ENCODE data around the gene ZNF148.

Gene ZNF148

DNA sequence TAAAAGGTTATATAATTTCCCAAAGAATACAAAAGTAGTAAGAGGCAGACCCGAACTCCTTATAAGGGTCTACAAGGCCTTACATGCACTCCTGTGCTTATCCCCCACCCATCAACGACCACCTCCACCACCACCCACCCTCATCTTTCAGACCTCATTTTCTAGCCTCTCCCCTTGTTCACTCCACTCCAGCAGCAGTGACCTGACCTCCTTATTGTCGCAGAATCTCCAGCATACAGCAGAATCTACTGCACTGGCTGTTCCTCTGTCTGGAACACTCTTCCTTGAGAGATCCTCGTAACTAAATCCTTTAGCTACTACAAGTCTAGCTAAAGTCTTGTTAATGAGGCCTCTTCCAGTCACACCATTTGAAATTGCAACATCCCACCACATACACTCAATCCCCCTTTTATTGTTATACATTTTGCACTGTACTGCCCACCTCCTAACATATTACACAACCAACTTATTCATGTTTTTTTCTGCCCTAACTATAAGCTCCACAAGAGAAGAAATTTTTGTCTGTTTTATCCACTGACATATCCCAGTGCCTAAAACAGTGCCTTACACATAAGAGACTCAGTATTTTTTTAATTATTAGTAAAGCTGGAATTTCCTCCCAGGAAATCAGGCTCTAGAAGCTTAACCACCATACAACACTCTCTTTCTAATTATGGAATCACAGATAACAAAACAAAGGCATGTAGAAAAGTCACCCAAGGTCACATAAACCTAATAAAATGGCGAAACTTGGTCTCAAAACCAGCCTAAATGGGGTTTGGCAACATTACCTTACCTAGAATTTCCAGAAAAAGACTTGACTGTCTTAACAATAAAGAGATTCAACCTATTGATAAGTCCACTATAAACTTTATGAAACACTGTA is 40.2 kb downstream of the ZNF148 start:
- DNase-seq (ENCODE audit: low read depth in 1 of 2, low spot score in 1 of 2) = no peak

- DNase-seq (ENCODE audit: low read depth in 1 of 2, low spot score in 1 of 2) = no peak
These were observed 42.6 kb downstream of the ZNF148 start for GRCh38 chr3:125332504-125332903.

DNA sequence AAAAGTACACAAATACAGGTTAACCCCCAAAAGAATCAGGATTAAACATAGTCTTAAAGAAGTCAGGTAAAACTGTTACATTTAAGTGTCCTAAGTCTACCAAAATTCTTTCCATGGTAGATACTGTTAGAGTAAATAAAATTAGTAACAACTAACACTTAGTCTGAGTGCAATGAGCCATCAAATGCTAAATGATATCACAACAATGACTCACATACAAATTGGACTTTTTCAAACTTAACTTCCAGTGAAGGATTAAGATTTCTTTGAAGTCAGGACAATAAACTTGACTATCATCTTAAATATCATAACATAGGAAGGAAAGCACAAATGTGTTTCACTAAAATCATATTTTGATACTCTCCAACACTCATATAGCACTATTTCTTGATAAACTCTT is 43.9 kb downstream of the ZNF148 start:
- DNase-seq (ENCODE audit: low read depth in 1 of 2, low spot score in 1 of 2) = no peak

DNA sequence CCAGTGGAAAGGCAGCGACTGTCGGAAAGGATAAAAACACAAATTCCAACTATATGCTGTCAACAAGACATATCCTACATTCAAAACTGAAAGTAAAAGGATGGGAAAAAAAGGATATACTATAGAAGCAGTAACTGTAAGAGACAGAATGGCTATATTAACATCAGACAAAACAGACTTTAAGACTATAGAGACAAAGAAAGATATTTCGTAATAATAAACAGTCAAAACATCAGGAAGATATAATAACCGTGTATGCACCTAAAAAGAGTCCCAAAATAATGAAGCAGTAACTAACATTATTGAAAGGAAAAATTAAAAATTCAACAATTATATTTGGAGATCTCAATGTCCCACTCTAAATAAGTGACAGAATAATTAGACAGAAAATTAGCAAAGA is 48.2 kb downstream of the ZNF148 start:
- DNase-seq (ENCODE audit: low read depth in 1 of 2, low spot score in 1 of 2) = no peak

GRCh38 chr3:125325746-125326145 is 49.4 kb downstream of the ZNF148 start:
- no peak for DNase-seq (ENCODE audit: low read depth in 1 of 2, low spot score in 1 of 2)

GRCh38 chr3:125324341-125324740 is 50.8 kb downstream of the ZNF148 start:
- DNase-seq (ENCODE audit: low read depth in 1 of 2, low spot score in 1 of 2) = no peak

DNA sequence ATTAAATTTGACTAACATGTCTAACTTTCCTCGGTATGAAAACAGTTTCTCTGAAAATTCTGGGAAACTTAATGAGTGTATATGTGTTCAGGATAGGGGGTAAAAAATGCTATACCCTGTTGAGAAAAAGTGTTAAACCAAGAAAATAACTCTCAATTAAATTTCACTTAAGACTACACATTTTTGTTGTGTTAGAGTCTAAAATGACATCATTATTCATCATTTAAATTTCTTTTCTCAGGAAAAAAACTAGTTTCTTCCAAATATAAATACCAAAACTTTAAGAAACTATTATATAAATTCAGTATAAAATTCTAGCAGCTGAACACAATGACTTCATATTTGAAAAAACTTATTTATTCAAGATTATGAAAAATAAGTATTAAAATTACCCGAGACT is 52.2 kb downstream of the ZNF148 start:
- no peak for DNase-seq (ENCODE audit: low read depth in 1 of 2, low spot score in 1 of 2)

- DNase-seq (ENCODE audit: low read depth in 1 of 2, low spot score in 1 of 2) = no peak
These were observed 53.0 kb downstream of the ZNF148 start for GRCh38 chr3:125322166-125322565.

GRCh38 chr3:125319765-125320164 is 55.4 kb downstream of the ZNF148 start:
- no peak for DNase-seq (ENCODE audit: low read depth in 1 of 2, low spot score in 1 of 2)

DNA sequence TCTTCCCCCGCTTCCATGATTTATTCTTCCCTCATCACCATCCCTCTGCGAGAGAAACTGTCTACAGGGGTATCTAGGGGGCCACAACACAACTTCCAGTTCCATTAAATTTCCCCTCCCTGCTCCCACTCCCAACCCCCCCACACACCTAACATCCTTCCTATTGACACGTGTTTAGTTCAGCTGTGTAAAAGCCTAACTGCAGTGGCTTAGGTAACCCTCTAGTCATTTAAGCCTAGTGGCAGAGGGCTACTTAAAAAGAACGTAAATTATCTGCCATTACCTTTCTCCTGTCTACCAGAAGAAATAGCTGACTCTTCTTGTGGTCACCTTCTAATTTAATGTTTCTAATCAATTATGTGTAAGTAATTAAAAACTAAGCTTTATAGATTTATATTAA is 56.3 kb downstream of the ZNF148 start:
- DNase-seq (ENCODE audit: low read depth in 1 of 2, low spot score in 1 of 2) = no peak

DNA sequence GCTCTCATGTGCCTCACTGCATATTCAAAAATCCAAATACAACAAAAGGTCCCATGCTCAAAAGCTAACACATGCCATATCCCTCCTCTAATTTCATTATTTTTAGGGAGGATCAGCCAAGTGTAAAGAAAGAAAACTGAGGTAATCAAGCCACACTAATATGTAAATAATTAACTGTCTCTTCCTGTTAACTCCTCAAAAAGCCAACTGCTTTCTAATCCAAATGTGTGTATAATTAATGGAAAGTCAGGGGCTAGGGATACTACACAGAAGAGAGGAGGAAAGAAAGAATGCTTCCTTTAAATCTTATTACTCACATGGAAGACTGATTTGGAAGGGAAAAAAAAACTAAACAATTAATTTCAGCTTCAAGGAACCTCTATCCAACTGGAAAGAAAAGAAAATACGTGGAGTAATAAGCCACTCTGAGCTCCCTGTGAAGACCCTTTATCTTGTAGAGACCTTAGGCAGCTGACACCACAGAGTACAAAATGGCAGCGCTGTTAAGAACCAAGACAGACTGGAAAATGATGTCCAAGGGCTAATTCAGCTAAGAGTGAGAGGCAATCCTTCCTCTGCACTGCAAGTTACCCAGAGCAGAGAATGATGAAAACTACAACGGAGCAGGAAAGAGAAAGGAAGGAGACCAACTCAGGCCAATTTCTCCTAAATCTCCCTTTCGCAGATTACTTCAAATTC is 56.8 kb downstream of the ZNF148 start:
- DNase-seq (ENCODE audit: low read depth in 1 of 2, low spot score in 1 of 2) = no peak

DNA sequence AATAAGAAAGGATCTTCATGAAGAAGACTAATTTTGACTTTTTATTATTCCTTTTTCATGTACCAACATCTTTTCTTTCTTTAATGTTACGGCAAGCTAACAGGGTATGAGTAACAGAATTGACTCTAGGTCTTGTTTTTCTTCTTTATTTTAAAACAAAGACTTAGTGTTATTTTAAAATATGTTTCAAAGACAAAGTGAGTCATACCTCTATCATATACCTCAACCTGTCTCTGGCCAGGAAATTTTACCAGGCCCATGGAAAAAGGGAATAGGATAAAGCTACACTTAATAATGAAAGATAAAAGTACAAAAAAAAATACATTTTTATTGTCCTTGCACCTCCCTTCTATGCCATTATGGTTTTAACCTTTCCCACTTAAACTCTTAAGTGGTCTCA is 57.4 kb downstream of the ZNF148 start:
- DNase-seq (ENCODE audit: low read depth in 1 of 2, low spot score in 1 of 2) = no peak

DNA sequence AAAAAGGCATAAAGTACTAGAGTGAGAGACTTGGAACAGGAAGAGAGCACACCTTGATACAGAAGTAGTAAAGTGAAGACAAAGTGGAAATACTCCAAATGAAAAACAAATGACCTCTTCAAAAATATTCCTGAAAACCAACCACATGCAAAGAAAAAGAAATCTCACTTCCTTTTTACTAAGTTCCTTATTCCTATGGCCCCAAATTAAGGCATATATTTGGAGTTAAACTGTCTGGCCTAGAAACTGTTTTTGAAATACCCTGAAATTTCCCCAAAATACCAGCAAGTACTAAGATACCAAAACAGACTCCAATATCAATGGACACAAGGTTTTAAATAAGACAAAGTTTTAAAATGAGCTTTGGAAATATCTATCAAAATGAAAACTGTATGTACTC is 58.2 kb downstream of the ZNF148 start:
- no peak for DNase-seq (ENCODE audit: low read depth in 1 of 2, low spot score in 1 of 2)

DNA sequence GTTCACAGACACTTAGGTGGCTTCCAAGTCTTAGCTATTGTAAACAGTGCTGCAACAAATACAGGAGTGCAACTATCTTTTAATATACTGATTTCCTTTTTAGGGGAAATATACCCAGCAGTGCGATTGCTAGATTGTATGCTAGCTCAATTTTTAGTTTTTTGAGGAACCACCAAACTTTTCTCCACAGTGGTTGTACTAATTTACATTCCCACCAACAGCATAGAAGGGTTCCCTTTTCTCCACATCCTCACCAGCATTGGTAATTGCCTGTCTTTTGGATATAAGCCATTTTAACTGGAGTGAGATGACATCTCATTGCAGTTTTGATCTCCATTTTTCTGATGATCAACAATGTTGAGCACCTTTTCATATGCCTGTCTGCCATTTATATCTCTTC is 58.9 kb downstream of the ZNF148 start:
- no peak for DNase-seq (ENCODE audit: low read depth in 1 of 2, low spot score in 1 of 2)

- no peak for DNase-seq (ENCODE audit: low read depth in 1 of 2, low spot score in 1 of 2)
These were observed 62.0 kb downstream of the ZNF148 start for GRCh38 chr3:125313060-125313635.

GRCh38 chr3:125310623-125311081 is 64.5 kb downstream of the ZNF148 start:
- peak in 1 of 2 donors; percentile 13 for DNase-seq (ENCODE audit: low read depth in 1 of 2, low spot score in 1 of 2)

DNA sequence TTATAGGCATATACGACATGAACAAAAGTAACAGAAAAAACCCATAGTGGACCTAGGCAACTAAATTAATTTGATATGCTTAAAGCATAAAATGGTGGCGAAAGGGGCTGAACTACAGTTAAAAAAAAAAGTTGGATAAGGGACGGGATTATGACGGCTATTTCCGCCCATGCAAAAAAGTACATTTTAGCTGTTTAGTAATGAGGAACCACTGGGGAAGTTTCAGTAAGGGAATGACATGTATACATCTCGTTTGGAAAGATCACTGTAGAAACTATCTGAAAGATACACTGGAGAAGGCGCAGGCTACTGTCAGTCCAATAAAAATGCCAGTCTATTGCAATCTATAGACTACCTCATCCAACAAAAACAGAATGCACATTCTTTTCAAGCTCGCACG is 65.6 kb downstream of the ZNF148 start:
- no peak for DNase-seq (ENCODE audit: low read depth in 1 of 2, low spot score in 1 of 2)

GRCh38 chr3:125306620-125307019 is 68.5 kb downstream of the ZNF148 start:
- no peak for DNase-seq (ENCODE audit: low read depth in 1 of 2, low spot score in 1 of 2)

DNA sequence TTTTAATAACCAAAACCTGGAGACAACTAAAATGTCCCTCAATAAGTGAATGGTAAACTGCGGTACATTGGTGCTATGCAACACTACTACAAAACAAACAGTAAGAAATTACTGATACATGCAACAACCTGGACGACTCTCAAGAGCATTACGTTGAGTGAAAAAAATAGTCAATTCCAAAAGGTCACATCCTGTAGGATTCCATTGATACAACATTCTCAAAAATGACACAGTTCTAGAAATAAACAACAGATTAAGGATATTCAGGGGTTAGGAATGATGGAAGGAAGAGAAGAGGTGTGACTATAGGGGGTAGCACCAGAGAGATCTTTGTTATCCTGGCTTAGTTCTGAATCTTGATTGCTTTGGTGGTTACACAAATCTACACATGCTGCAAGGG is 72.2 kb downstream of the ZNF148 start:
- no peak for DNase-seq (ENCODE audit: low read depth in 1 of 2, low spot score in 1 of 2)

GRCh38 chr3:125300416-125300815 is 74.7 kb downstream of the ZNF148 start:
- no peak for DNase-seq (ENCODE audit: low read depth in 1 of 2, low spot score in 1 of 2)

DNA sequence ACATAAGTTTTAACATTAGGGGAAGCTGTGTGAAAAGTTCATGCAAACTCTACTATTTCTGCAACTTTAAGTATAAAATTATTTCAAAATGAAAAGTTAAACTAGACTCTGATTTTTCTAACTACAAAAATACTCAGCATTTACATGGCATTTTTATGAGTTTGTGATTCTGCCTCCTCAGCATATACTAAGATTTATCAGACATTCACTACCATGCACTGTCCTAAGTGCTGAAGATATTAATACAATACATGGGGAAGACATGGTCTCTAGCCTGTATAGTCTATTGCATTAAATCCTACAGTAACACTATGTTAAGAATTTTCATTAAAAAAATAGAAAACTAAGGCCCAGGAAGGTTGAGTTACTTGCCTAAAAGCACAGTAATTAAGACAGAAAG is 80.7 kb downstream of the ZNF148 start:
- DNase-seq (ENCODE audit: low read depth in 1 of 2, low spot score in 1 of 2) = no peak

DNA sequence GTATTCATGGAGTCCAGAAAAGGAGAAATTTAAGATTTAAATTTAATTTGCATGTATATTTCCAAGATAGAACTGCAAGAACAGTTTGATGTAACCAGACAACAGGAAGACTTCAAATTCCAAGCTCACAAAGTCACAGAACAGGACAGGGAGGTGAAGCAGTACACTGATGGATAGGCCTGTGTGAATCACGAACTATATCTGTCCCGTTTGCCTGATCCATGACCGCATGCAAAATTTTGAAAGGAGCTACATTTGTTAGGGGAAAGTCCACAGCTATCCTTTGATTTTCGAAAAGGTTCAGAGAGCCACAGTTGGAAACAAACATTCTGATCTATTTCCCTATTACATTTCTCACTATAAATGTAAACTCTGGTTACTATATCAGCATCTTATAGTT is 83.1 kb downstream of the ZNF148 start:
- DNase-seq (ENCODE audit: low read depth in 1 of 2, low spot score in 1 of 2) = no peak

Measured in activated T-helper 1 cell treated with anti-CD3 and anti-CD28 coated beads, Interleukin-2, amount 50 U/mL, for 16 hours (primary cell).